Epithelial cell of esophagus (primary cell): ENCODE data around the gene HTR3E.

Experiments
- DNase-seq: peaks from one replicate; pipeline ENCODE4 v3.0.0; 2010; ENCODE audit warnings: low read depth
- H3K4me3 ChIP-seq: 2 replicates; pipeline ENCODE4 v1.5.1; 2011; ENCODE audit warnings: mild to moderate bottlenecking, low read length, control low read depth
- TF ChIP-seq, protein P1 (sequence below): IDR thresholded peaks from 2 replicates; pipeline ENCODE4 v1.5.1; 2011; ENCODE audit warnings: low read depth, mild to moderate bottlenecking, low read length, control low read depth, inconsistent platforms; ENCODE audit not compliant: insufficient read depth; ENCODE audit errors: missing control alignments

The HTR3E gene

GRCh38 chr3:184132945-184133344 lies 36.1 kb downstream of the HTR3E start:
- H3K4me3 ChIP-seq = no peak overlapping the region
- DNase-seq = no peak
- TF ChIP-seq, protein P1, sequence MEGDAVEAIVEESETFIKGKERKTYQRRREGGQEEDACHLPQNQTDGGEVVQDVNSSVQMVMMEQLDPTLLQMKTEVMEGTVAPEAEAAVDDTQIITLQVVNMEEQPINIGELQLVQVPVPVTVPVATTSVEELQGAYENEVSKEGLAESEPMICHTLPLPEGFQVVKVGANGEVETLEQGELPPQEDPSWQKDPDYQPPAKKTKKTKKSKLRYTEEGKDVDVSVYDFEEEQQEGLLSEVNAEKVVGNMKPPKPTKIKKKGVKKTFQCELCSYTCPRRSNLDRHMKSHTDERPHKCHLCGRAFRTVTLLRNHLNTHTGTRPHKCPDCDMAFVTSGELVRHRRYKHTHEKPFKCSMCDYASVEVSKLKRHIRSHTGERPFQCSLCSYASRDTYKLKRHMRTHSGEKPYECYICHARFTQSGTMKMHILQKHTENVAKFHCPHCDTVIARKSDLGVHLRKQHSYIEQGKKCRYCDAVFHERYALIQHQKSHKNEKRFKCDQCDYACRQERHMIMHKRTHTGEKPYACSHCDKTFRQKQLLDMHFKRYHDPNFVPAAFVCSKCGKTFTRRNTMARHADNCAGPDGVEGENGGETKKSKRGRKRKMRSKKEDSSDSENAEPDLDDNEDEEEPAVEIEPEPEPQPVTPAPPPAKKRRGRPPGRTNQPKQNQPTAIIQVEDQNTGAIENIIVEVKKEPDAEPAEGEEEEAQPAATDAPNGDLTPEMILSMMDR = no peak

GRCh38 chr3:184133840-184134745 lies 37.2 kb downstream of the HTR3E start:
- TF ChIP-seq, protein P1 = no peak
- peak overlapping the region; percentile 99 for H3K4me3 ChIP-seq
- DNase-seq = peak; percentile 88

DNA sequence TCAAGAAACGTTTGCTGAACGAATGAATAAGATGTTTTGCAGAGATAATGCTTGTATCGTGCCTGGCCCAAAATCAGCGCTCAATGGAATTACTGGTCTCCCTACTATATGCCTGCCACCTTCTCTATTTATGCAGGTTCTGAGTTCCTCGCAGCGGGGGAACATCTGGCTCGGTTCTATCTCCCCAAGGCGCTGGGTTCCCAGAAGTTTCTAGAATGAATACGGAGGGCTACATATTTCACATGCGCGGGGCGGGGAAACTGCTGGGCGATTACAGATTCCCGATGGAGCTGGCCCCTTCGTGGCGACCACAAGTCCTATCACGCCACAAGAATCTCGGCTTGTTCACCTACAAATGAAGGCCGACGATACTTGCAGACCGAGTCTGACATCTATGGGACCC lies 37.9 kb downstream of the HTR3E start:
- TF ChIP-seq, protein P1 = no peak
- no peak for DNase-seq

GRCh38 chr3:184135149-184135910 lies 38.5 kb downstream of the HTR3E start, which contains the start of gene EIF2B5:
Gene EIF2B5, plus strand, starts transcription at chr3:184135358. Its CDS starts 28 bp downstream, at chr3:184135386.
- TF ChIP-seq, protein P1 = peak; percentile 42
- H3K4me3 ChIP-seq = peak within 1 kb of the TSS; percentile 99
- peak; percentile 90 for DNase-seq

More for the DNA sequence above, 37.9 kb downstream of the HTR3E start:
- H3K4me3 ChIP-seq = peak overlapping the region; percentile 99

GRCh38 chr3:184135911-184136260 lies 39.0 kb downstream of the HTR3E start:
- TF ChIP-seq, protein P1 = no peak
- DNase-seq = no peak
- H3K4me3 ChIP-seq = peak overlapping the region; percentile 99

- TF ChIP-seq, protein P1 = no peak
- no peak overlapping the region for H3K4me3 ChIP-seq
- no peak for DNase-seq
Measured at GRCh38 chr3:184140436-184140835, 43.6 kb downstream of the HTR3E start.
